Limb (tissue), 2 donors: Measurements from ENCODE around the gene MSI2.

Experiments
- DNase-seq, 2 donors: peaks; one replicate each; pipeline ENCODE4 v3.0.0-alpha.2; 2016; ENCODE audit errors: extremely low spot score in 2 of 2

Gene MSI2

GRCh38 chr17:57477522-57478362, 221.4 kb downstream of the MSI2 start:
- DNase-seq: no peak

- no peak for DNase-seq
Measured at GRCh38 chr17:57478478-57479250, 222.3 kb downstream of the MSI2 start.

GRCh38 chr17:57480438-57481196, 224.3 kb downstream of the MSI2 start:
- no peak for DNase-seq

GRCh38 chr17:57481910-57482391, 225.6 kb downstream of the MSI2 start:
- DNase-seq: no peak

- DNase-seq: no peak
Measured at GRCh38 chr17:57482657-57483056, 226.3 kb downstream of the MSI2 start.

- DNase-seq: no peak
Measured at GRCh38 chr17:57484081-57484666, 227.9 kb downstream of the MSI2 start.

GRCh38 chr17:57484826-57485565, 228.7 kb downstream of the MSI2 start:
- no peak for DNase-seq

- no peak for DNase-seq
Measured at GRCh38 chr17:57485566-57485865, 229.2 kb downstream of the MSI2 start.

- DNase-seq: no peak
Measured at GRCh38 chr17:57485916-57486881, 229.9 kb downstream of the MSI2 start.

- no peak for DNase-seq
Measured at GRCh38 chr17:57486882-57487301, 230.6 kb downstream of the MSI2 start.

- no peak for DNase-seq
Measured at GRCh38 chr17:57487573-57487972, 231.2 kb downstream of the MSI2 start.

- DNase-seq: no peak
Measured at GRCh38 chr17:57488856-57489255, 232.5 kb downstream of the MSI2 start.

- DNase-seq: no peak
Measured at GRCh38 chr17:57489321-57489720, 233.0 kb downstream of the MSI2 start.

- DNase-seq: no peak
Measured at GRCh38 chr17:57490111-57490845, 234.0 kb downstream of the MSI2 start.

GRCh38 chr17:57490890-57491289, 234.6 kb downstream of the MSI2 start:
- no peak for DNase-seq

- DNase-seq: no peak
Measured at GRCh38 chr17:57493171-57493570, 236.8 kb downstream of the MSI2 start.

GRCh38 chr17:57493625-57494024, 237.3 kb downstream of the MSI2 start:
- no peak for DNase-seq

- no peak for DNase-seq
Measured at GRCh38 chr17:57494443-57494842, 238.1 kb downstream of the MSI2 start.

- no peak for DNase-seq
Measured at GRCh38 chr17:57495771-57496170, 239.4 kb downstream of the MSI2 start.
